ENCODE results near the gene TMED10.
A peak's percentile ranks its signal among the peaks of the same experiment; 100 is the strongest.

The TMED10 gene

DNA sequence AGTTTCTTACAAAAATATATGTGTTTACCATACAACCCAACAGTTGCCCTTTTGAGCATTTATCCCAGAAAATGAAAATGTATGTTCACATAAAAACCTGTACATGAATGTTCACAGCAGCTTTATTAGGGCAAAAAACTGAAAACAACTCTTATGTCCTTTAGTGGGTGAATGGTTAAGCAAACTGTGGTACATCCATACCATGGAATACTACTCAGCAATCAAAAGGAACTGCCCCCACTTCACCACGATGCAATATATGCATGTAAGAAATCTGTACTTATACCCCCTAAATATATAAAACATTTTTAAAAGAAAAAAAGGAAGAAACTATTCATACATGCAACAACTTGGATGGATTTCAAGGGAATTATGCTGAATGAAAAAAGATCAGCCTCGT, 42.8 kb downstream of the TMED10 start:
- TF ChIP-seq YY1 (IDR thresholded peaks at IDR 0.05; ENCODE audit: low read depth): no peak
- TF ChIP-seq CEBPB (IDR thresholded peaks at IDR 0.05): no peak
- TF ChIP-seq, protein P1, sequence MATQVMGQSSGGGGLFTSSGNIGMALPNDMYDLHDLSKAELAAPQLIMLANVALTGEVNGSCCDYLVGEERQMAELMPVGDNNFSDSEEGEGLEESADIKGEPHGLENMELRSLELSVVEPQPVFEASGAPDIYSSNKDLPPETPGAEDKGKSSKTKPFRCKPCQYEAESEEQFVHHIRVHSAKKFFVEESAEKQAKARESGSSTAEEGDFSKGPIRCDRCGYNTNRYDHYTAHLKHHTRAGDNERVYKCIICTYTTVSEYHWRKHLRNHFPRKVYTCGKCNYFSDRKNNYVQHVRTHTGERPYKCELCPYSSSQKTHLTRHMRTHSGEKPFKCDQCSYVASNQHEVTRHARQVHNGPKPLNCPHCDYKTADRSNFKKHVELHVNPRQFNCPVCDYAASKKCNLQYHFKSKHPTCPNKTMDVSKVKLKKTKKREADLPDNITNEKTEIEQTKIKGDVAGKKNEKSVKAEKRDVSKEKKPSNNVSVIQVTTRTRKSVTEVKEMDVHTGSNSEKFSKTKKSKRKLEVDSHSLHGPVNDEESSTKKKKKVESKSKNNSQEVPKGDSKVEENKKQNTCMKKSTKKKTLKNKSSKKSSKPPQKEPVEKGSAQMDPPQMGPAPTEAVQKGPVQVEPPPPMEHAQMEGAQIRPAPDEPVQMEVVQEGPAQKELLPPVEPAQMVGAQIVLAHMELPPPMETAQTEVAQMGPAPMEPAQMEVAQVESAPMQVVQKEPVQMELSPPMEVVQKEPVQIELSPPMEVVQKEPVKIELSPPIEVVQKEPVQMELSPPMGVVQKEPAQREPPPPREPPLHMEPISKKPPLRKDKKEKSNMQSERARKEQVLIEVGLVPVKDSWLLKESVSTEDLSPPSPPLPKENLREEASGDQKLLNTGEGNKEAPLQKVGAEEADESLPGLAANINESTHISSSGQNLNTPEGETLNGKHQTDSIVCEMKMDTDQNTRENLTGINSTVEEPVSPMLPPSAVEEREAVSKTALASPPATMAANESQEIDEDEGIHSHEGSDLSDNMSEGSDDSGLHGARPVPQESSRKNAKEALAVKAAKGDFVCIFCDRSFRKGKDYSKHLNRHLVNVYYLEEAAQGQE (IDR thresholded peaks at IDR 0.05; ENCODE audit: low read depth): no peak
- TF ChIP-seq NFIC (IDR thresholded peaks at IDR 0.05): no peak

DNA sequence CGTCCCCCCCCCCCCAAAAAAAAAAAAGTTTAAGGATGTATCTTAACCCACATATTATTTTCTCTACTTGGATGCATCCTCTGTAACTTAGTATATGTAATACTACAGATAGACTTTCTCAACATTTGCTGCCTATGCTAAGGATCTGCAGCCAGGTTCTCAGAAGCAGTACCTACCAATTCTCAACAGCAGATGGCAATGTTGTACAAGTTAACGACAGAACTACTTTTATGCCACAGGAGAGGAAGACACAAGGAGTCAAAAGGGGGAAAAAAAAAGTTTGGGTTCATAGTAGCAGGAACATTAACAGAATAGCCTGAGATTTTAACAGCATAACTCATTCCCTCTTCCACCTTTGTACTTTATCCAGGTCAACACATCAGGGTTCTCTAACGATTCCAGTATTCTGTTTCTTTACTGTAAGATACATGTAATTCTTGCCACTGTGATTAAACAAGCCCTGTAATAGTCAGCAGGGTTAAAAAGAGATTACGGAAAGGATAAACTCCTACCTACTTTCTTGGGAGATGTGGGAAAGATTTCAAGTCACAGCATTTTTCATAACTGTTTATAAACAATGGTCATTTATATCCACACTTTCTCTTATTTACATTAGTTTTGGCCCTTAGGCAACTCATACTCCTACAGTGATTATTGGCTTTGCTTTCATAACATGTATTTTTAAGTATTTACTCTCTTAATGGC, 43.9 kb downstream of the TMED10 start:
- TF ChIP-seq FOXM1 (IDR thresholded peaks at IDR 0.05; ENCODE audit: borderline replicate concordance, low read depth) (no peak), RAD21 (IDR thresholded peaks at IDR 0.05; ENCODE audit: low read depth) (peak; percentile 91)

- TF ChIP-seq USF1 (IDR thresholded peaks at IDR 0.05): no peak
- no peak for TF ChIP-seq NFIC (IDR thresholded peaks at IDR 0.05)
- no peak for TF ChIP-seq TCF12 (IDR thresholded peaks at IDR 0.05; ENCODE audit: low read depth)
- TF ChIP-seq TAF1 (IDR thresholded peaks at IDR 0.05; ENCODE audit: low read depth): no peak
- no peak for TF ChIP-seq EP300 (IDR thresholded peaks at IDR 0.05; ENCODE audit: borderline replicate concordance)
- no peak for TF ChIP-seq FOXM1 (IDR thresholded peaks at IDR 0.05; ENCODE audit: borderline replicate concordance, low read depth)
- TF ChIP-seq ZBTB7A (IDR thresholded peaks at IDR 0.05; ENCODE audit: low read depth): no peak
- no peak for TF ChIP-seq TEAD4 (IDR thresholded peaks at IDR 0.05)
- no peak for TF ChIP-seq EGR1 (IDR thresholded peaks at IDR 0.05)
Measured at GRCh38 chr14:75128596-75128990, 47.8 kb downstream of the TMED10 start.

- TF ChIP-seq TAF1 (IDR thresholded peaks at IDR 0.05; ENCODE audit: low read depth) (no peak), EP300 (IDR thresholded peaks at IDR 0.05; ENCODE audit: borderline replicate concordance) (no peak), USF1 (IDR thresholded peaks at IDR 0.05) (no peak), RAD21 (IDR thresholded peaks at IDR 0.05; ENCODE audit: low read depth) (no peak), YY1 (IDR thresholded peaks at IDR 0.05; ENCODE audit: low read depth) (no peak), NFIC (IDR thresholded peaks at IDR 0.05) (no peak), TCF12 (IDR thresholded peaks at IDR 0.05; ENCODE audit: low read depth) (no peak), FOXM1 (IDR thresholded peaks at IDR 0.05; ENCODE audit: borderline replicate concordance, low read depth) (no peak), CEBPB (IDR thresholded peaks at IDR 0.05) (no peak), TEAD4 (IDR thresholded peaks at IDR 0.05) (no peak), ZBTB7A (IDR thresholded peaks at IDR 0.05; ENCODE audit: low read depth) (no peak), CREB1 (IDR thresholded peaks at IDR 0.05; ENCODE audit: low read depth) (no peak)
- TF ChIP-seq, protein P2, sequence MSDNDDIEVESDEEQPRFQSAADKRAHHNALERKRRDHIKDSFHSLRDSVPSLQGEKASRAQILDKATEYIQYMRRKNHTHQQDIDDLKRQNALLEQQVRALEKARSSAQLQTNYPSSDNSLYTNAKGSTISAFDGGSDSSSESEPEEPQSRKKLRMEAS (IDR thresholded peaks at IDR 0.05): no peak
- TF ChIP-seq, protein P1 (IDR thresholded peaks at IDR 0.05; ENCODE audit: low read depth): no peak
Measured at GRCh38 chr14:75127903-75128595, 48.4 kb downstream of the TMED10 start.

DNA sequence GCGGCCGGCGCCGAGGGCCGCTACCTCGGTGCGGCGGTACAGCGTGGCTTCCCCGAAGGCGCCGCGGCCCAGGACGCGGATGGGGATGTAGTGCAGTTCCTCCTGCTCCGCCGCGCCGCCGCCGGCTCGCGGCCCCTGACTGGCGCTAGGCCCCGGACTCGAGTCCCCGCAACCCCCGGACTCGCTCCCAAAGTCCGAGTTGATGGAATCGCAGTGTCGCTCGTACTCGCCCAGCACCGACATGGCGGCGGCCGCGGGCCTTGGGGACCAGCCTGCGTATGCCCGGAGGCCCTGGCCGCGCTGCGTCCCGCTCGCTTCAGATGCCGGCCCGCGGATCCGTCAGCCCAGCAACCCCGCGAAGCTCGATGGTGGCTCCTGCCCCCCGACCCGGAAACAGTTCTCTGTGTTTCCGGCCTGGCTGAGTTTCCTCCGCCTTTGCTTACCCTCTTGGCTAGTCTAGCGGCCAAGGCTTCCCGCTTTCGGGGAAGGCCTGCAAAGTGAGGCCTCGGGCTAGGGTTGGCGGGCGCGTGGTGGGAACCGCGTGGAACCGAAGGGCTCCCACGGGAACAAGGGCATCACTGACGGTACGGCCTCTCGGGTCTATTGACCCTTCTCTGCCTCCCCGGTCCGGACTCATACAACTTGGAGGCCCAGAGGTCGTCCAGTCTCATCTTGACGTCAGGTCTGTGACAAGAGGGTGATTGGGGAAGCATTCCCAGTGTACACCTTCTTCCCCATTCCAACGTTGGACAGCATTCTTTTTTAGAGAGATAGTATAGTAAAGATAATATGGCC, 49.5 kb downstream of the TMED10 start, which contains the start of gene NEK9:
NEK9 (minus strand) TSS at position 370 of the 795 bp plus-strand sequence; CDS start at position 243, 127 bp downstream.
- TF ChIP-seq TEAD4 (IDR thresholded peaks at IDR 0.05): peak; percentile 25; the same call in 1 of the 2 replicates
- TF ChIP-seq ZBTB7A (IDR thresholded peaks at IDR 0.05; ENCODE audit: low read depth): no peak
- TF ChIP-seq, protein P2 (IDR thresholded peaks at IDR 0.05): peak; percentile 80
- TF ChIP-seq CEBPB (IDR thresholded peaks at IDR 0.05): no peak
- TF ChIP-seq CREB1 (IDR thresholded peaks at IDR 0.05; ENCODE audit: low read depth): 0 out of 2 replicates have a peak, but pooled peaks have one; percentile 8
- no peak for TF ChIP-seq EGR1 (IDR thresholded peaks at IDR 0.05)
- peak; percentile 97 for TF ChIP-seq TAF1 (IDR thresholded peaks at IDR 0.05; ENCODE audit: low read depth)
- TF ChIP-seq TCF12 (IDR thresholded peaks at IDR 0.05; ENCODE audit: low read depth): peak; percentile 40; the same call in 1 of the 2 replicates
- no peak; the same call in 1 of the 2 replicates for TF ChIP-seq FOXM1 (IDR thresholded peaks at IDR 0.05; ENCODE audit: borderline replicate concordance, low read depth)
- TF ChIP-seq, protein P1 (IDR thresholded peaks at IDR 0.05; ENCODE audit: low read depth): no peak
- TF ChIP-seq YY1 (IDR thresholded peaks at IDR 0.05; ENCODE audit: low read depth): peak; percentile 70; the same call in 1 of the 2 replicates
- TF ChIP-seq NFIC (IDR thresholded peaks at IDR 0.05): peak; percentile 56
